22Rv1 (cell line): ENCODE data around the gene PRDM15.

ENCODE experiments used
- H3K27ac ChIP-seq: fragments of 450-650 bp; 2 replicates; pipeline ENCODE4 v1.5.1; 2017
- ZFX ChIP-seq: fragments of 450-650 bp; IDR thresholded peaks from 2 replicates; pipeline ENCODE4 v1.6.1; 2017; ENCODE audit warnings: antibody characterized with exemption, borderline replicate concordance
- TF ChIP-seq, protein P1 (sequence below): fragments of 450-650 bp; IDR thresholded peaks from 2 replicates; pipeline ENCODE4 v1.5.1; 2017; ENCODE audit warnings: mild to moderate bottlenecking

The PRDM15 gene

DNA sequence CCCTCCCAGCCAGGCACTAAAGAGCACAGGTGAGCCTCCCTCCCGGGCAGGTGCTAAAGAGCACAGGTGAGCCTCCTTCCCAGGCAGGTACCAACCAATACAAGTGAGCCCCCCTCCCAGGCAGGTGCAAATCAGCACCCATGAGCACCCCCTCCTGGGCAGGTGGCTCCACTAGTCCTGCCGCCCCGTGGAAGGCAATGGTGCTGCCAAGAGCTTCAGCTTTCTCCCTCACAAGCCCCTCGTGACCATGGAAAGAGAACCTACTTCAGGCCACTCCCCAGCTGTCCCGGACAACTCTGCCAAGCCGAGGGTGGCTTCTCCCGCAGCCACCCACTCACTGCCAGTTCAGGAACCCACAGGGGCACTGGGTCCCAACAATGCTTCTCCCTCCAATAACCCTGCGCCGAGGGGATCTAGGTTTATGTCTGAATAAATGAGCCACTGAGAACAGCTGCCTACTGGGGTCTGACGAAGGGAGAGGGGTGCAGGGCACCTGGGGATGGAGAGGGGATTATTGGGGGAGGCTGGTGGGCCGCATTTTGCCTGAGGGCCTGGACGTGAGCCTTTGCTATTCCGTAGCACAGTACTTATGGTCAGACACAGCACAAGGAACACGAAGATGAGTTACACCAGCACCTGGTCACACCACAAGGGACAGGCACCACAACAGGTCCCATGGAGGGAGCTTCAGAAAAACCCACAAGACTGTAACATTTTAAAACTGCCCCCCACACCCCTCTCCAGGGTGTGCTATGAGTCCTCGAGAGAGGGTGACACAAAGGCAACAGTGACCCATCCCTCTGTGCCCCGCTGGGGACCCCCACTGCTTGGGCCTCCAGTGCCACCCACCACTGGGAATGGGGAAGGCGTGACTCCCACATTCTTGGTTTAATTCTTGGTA, 46.3 kb downstream of the PRDM15 start:
- TF ChIP-seq, protein P1, sequence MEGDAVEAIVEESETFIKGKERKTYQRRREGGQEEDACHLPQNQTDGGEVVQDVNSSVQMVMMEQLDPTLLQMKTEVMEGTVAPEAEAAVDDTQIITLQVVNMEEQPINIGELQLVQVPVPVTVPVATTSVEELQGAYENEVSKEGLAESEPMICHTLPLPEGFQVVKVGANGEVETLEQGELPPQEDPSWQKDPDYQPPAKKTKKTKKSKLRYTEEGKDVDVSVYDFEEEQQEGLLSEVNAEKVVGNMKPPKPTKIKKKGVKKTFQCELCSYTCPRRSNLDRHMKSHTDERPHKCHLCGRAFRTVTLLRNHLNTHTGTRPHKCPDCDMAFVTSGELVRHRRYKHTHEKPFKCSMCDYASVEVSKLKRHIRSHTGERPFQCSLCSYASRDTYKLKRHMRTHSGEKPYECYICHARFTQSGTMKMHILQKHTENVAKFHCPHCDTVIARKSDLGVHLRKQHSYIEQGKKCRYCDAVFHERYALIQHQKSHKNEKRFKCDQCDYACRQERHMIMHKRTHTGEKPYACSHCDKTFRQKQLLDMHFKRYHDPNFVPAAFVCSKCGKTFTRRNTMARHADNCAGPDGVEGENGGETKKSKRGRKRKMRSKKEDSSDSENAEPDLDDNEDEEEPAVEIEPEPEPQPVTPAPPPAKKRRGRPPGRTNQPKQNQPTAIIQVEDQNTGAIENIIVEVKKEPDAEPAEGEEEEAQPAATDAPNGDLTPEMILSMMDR, result no peak
- no peak for TF ChIP-seq ZFX
- H3K27ac ChIP-seq, result no peak overlapping the region

DNA sequence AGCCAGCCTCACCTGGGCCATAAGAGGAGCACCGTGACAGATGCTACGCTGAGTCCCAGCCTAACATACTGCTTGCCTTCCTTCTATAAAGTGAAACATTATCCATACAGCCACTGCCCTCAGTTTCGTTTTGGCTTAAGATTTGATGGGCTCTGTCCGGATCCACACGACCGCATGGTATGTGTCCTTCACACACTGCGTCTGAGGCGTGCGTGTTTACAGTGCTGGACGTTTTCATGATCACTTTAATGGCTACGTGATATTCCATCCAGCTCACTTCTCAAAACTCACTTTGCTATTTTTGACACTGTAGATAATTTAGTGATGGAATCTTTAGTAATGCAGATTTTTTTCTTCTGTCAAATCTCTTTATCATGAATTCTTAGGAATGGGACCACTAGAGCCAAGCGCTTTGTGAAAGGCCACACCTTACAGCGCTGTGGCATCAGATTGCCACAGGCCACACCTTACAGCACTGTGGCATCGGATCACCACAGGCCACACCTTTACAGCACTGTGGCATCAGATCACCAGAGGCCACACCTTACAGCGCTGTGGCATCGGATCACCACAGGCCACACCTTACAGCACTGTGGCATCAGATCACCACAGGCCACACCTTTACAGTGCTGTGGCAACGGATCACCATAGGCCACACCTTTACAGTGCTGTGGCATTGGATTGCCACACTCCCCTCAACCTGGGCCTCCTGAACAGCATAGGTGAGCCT, 47.1 kb downstream of the PRDM15 start:
- TF ChIP-seq, protein P1, result no peak
- no peak for TF ChIP-seq ZFX
- H3K27ac ChIP-seq, result no peak overlapping the region

DNA sequence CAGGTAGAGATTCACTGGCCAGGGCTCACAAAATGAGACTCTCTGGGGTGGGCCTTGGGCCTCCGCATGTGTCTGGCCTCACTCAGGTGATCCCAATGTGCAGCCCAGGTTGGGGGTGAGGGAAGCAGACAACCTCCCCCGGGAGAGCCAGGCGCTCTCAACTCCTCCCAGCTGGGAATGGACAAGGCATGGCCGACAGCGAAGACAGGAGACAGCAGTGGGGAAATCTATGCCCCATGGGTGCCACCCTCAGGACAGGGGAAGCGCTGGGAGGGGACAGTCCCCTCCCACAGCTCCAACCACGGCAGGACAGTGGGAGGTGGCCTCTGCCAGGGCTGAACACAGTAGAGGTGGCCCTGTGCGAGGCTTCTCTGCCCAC, 47.7 kb downstream of the PRDM15 start:
- no peak overlapping the region for H3K27ac ChIP-seq
- TF ChIP-seq, protein P1, result no peak
- TF ChIP-seq ZFX, result no peak

DNA sequence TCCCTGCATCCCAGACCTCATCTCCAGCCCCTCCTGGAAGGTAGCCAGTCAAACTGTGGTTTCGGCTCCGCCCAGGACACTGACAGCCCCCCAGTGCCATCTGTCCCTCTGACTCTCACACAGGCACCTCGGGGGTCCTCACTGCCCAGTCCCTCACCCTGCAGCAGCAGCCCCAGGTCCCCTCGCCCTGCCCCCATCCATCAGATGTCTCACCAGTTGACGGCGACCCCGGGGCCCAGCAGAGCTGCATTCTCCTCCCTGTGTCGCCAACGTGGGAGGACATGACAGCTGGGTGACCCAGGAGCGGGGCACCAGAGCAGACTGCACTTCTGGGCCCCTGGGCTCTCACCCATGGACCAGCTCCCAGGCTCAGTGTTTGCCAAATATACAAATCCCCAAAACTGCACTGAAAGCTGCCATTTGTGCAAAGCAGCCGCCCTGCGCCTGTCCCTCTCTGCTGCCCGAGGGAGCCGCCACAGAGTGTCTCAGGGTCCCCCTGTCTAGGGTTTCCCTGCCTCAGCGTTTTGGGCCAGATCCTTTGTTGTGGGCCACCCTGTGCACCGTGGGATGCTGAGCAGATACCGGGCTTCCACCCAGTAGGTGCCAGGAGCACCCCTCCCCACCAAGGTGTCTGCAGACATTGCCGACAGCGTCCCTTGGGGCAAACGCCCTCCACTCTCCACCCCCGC, 48.2 kb downstream of the PRDM15 start:
- TF ChIP-seq, protein P1, result no peak
- no peak for TF ChIP-seq ZFX
- H3K27ac ChIP-seq, result no peak overlapping the region

DNA sequence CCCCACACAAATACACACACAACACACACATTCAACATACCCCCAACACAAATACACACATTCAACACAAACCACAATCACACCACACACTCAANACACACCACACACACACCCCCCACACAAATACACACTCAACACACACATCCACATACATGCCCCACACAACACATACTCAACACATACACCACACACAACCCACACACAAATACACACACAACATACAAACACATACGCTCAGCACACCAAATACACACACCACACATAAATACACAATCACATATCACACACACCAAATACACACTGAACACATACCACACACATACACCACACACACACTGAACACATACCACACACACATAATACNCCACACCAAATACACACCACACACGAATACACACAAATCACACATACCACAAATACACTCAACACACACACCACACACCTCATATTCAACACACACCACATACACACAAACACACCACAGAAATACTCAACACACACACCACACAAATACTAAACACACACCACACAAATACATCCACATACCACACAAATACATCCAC, 48.9 kb downstream of the PRDM15 start:
- TF ChIP-seq, protein P1, result no peak
- TF ChIP-seq ZFX, result no peak
- no peak overlapping the region for H3K27ac ChIP-seq

DNA sequence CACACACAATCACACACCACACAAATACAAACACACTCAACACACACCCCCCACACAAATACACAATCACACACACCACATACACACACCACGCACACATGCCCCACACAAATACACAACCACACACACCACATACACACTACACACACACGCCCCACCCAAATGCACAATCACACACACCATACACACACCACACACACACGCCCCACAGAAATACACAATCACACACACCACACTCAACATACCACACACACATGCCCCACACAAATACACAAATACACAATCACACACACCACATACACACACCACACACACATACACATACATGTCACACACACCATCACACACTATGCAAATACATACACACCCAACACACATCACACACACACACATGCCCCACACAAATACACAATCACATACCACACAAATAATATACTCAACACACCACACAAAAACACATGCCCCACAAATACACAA, 50.2 kb downstream of the PRDM15 start:
- TF ChIP-seq ZFX, result no peak
- TF ChIP-seq, protein P1, result no peak
- no peak overlapping the region for H3K27ac ChIP-seq
